DMS114 treated with DMSO at 0.1 percent for 48 hours (cell line): Measurements from ENCODE around the gene CLPTM1L.
"Not testable (repeated sequence)": the region's sequence is repeated elsewhere in the genome, so short reads cannot be mapped to it uniquely, and the experiment has no call there.

ENCODE experiments used
- DNase-seq: peaks from one replicate; lab custom pipeline; 2025; ENCODE audit not compliant: unreplicated experiment; lab: John Stamatoyannopoulos, UW

The CLPTM1L gene

DNA sequence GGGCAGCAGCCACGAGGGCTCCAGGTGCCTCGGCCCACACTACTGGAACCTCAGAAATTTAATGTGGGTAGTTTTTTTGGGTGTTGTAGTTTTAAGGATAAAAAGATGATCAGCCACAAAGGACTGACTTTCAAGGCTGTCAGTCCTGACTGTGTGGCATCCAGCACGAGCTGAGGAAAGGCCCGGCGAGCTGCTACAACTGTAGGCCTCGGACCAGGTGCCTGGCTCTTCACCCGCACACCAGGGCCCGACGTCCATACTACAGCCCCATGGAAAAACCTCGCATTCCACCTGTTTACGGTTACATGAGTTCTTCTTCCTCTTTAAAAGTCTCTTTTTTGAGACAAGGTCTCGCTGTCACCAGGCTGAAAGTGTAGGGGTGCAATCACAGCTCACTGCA, 2.6 kb downstream of the CLPTM1L start:
- DNase-seq = no peak

DNA sequence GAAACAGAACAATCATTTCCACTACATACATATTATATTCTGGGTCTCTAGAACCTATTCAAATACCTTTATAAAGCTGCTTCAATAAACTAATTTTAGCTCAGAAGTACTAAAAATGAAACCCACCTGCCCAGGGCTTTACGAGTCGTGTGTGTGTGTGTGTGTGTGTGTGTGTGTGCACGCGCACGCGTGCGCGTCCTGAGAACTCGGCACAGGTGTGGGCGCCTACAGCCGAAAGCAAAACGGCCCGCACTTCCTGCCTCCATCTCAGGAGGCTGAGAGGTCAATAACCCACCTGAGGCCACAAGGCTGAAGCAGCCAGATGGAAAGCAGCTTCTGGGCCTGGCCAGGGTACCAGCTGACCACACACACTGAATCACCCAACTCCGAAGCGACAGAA, 3.0 kb downstream of the CLPTM1L start:
- no peak for DNase-seq

- DNase-seq = not testable (repeated sequence)
Observed at GRCh38 chr5:1339818-1340210, 5.1 kb downstream of the CLPTM1L start.

GRCh38 chr5:1339139-1339817, 5.6 kb downstream of the CLPTM1L start:
- not testable (repeated sequence) for DNase-seq

DNA sequence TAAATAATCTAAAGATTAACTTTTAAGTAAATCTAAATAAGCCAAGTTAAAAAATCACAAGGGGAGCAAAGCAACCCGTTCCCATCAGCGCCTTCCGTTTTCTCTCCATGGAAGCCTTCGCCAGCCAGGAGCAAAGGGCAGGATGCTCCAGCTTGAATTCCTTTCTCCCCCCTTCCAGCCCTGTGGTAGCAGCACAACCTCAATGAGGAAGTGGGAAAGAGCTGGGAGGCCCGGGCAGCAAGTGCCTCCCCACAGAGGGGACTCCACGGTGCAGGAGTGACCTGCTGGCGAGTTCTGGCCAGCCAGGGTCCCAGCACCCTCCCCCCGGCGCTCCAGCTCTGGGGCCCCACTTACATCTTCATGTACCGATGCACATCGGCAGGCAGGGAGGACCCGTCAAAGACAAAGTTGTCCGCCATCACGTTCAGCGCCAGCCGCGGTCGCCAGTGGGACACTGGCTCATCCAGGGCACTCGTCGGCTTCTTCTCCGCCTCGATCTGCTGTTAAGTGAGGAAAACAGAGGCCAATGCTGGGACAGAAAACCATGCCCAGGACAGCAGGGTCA, 6.3 kb downstream of the CLPTM1L start:
- no peak for DNase-seq

DNA sequence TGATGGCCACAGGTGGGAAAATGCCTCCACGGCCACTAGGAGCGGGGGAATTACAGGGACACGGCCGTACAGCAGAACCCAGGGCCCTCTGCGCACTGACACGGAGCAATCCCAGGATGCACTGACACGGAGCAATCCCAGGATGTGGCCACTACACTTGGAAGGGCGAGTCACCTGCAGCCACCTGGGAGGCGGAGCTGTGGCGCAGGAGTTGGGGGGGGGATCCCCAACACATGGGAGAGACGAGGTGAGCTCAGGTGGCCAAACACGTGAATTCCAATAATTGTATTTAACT, 6.8 kb downstream of the CLPTM1L start:
- no peak for DNase-seq

DNA sequence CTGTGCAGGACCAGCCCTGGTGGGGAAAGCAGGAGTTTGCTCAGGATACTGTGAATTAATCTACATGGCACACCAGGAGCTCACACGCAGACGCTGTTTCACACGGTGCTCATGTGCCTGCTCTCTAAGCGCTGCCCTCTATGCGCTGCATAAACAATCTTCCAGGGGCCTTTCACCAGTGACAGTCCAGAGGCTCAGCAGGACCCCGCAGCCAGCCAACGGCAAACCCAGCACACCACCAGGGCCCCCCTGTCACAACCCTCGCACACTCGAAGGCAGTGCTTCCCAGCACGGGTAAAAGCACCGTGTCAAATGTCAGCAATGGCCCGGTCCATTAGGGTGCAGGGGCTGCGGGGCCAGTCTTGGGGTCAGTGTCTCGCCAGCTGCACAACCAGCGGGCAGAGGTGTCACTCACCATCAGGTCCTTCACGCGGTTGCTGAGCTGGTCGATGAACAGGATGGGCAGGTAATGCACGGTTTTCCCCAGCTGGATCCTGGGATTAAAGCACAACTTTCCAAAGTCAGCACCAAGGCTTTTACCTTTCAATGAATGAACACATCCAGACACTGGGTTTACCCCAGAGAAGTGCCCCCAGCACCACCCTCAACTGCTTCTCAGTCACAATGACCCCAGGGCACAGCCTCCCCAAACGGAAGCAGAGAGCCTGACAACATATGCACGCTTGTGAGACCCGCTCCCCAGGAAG, 7.3 kb downstream of the CLPTM1L start:
- no peak for DNase-seq

DNA sequence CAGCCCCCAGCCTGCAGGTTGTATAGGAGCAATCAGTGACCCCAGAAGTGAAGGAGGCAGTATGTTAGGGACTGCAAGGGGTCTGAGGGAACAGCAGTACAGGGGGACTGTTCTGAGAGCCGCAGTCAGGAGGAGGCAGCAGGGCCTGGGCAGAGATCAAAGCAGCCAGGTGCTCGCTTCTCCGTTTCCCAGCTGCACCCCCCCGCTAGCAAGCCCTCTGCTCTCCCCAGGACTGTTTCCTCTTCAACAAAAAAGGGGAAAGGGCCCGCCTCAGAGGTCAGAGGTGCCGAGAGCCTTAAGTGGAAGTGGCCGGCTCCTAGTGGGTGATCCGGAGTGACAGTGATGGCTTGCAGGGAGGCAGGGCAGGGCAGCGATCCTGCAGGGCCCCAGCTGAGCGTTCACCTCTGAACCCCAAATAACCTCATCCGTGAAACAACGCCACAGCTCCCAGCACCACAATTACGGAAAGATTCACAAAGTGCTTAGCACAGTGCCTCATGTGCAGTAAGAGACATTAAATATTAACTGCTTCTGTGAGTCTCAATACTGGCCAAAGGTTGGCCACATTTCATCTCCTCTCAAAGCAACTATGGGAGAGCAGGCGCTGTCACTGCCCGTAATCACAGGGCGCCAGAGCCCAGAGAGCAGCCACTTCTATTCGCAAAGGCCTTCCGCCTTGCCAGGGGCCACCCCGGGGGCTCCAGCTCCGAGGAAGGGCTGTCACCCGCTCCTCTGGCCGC, 8.0 kb downstream of the CLPTM1L start:
- DNase-seq = no peak

DNA sequence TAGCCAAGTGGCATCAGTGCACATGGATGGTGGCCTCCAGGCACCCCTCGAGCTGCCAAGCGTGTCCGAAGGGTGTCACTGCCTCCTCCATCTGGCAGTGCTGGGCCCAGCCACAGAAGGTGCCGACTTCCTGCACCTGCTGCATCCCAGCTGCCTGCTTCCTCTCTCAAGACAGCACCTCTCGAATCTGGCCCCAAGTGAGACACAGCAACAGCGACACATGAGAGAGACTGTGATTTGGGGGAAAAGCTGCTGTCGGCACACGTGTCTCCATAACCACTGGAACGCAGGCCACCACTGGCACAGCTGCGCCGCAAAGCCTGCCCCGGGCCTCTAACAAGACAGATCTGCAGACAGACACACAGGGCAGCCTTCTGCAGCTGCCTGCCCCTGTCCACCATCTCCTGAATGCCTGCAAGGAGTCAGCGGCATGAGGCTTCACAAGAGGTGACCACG, 8.8 kb downstream of the CLPTM1L start:
- no peak for DNase-seq

- no peak for DNase-seq
Observed at GRCh38 chr5:1335540-1336095, 9.3 kb downstream of the CLPTM1L start.

DNA sequence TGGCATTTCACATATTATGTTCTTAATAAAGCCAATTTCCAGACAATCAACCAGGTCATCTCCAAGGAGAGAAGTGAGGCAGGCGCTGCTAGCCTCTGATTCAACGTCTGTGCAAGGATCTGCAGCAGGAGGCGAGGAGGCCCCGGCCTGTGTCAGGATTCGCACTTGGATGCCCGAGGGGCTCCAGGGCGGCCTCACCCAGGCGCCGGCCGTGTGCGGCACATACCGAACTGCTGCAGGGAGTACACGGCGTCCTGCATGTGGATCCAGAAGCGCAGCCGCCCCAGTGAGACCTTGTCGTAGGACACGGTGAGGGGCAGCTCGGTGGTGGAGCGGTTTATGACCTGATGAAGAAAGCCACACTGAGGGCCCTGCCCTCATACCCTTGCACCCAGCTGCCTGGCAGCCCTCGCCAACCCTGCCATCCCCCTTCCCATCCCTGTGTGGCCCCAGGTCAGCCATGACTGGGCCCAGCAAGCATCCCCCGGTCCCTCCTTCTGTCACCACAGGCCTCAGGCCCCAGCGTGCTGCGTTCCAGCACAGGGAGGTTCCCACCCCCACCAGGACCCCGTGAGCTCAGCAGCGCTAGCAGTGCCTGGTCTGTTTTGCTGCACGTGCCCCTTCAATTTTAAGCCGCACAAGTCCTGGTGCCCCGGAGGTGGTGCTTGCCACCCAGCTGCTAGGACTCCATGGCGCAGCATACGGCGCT, 9.9 kb downstream of the CLPTM1L start:
- no peak for DNase-seq

DNA sequence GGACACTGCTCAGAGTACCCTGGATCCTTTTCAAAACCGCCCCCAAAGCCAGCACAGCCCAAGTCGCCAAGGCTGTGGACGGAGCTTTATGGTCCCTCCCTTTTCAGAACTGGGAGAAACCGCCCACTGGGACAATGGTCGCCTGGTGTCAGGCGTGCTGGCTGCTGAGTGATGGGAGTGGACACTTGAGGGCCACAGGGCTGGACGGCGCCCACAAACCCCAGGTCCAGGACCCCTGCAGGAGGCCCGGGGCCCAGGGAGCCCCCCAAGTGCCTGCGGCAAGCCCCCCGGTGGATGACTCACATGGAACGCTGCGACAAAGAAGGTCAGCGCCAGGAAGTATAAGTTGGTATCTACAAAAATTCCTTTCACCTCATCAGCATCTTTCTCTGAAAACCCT, 10.9 kb downstream of the CLPTM1L start:
- no peak for DNase-seq

DNA sequence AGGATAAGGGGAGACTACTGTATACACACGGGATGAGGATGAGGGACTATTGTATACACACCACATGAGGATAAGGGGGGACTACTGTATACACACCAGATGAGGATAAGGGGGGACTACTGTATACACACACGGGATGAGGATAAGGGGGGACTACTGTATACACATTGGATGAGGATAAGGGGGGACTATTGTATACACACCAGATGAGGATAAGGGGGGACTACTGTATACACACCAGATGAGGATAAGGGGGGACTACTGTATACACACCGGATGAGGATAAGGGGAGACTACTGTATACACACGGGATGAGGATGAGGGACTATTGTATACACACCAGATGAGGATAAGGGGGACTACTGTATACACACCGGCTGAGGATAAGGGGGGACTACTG, 11.6 kb downstream of the CLPTM1L start:
- not testable (repeated sequence) for DNase-seq

- no peak for DNase-seq
Observed at GRCh38 chr5:1332461-1333001, 12.4 kb downstream of the CLPTM1L start.

DNA sequence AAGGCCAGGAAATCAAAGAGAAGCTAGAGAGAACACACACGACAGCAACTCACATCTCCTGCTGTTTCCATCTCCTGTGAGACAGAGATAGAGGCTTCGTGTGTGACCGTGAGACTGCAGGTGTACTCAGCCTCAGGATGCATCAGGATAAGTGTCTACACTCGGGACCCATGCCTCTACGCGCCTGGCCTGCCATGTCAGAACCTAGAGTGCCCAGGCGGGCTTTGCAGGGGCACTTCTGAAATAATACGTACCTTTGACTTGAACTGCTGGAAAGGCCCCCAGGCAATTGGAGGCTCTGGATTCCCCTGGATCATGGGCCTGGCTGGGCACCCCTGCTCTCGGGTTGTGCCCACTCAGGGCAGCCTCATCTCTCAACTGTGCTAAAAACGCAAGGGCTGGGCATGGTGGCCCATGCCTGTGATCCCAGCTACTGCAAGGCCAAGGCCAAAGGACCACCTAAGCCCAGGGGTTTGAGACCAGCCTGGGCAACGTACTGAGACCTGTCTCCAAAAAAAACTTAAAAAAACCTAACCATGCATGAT, 13.0 kb downstream of the CLPTM1L start:
- no peak for DNase-seq

GRCh38 chr5:1330847-1331831, 13.8 kb downstream of the CLPTM1L start:
- DNase-seq = no peak

- no peak for DNase-seq
Observed at GRCh38 chr5:1330146-1330846, 14.6 kb downstream of the CLPTM1L start.

DNA sequence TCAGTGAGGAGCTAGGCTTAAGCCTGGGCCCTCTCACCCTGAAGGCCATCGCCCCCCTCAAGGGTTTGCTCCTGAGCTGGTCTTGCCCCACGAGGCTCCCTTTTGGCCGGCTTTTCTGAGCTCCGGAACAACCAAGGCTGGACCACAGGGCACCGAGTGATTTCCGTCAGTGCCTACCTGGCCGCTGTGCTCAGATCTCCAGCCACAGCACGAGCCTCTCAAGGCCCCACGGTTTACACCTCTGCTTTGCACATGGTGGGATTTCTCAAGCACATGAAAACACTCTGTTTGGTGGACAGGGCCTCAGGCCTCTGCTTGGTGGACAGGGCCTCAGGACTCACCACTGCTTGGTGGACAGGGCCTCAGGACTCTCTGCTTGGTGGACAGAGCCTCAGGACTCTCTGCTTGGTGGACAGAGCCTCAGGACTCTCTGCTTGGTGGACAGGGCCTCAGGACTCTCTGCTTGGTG, 15.8 kb downstream of the CLPTM1L start:
- DNase-seq = no peak
